22Rv1 (cell line): ENCODE measurements around the gene MSI2.

Experiments used
- H3K27ac ChIP-seq: fragments of 450-650 bp; 2 replicates; pipeline ENCODE4 v1.5.1; 2017
- ZFX ChIP-seq: fragments of 450-650 bp; IDR thresholded peaks from 2 replicates; pipeline ENCODE4 v1.6.1; 2017; ENCODE audit warnings: antibody characterized with exemption, borderline replicate concordance
- TF ChIP-seq, protein P1 (sequence below): fragments of 450-650 bp; IDR thresholded peaks from 2 replicates; pipeline ENCODE4 v1.5.1; 2017; ENCODE audit warnings: mild to moderate bottlenecking

The MSI2 gene

DNA sequence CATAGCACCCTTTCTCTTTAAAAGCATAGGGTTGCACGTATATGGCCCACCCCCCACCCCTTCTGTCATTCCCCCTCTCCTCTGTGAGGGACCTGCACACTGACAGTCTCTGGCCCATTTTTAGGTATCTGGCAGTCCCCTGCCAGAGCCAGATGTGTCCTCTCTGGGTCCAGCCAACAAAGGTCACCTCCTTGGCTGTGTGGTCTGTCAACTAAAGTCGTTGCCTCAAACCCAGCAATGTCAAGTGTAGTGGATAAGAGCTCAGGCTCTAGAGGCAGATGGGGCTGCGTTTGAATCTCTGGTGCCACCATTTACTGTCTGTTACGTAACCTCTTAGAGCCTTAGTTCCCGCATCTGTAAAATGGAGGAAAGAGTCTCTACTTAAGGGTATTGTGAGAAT is 211.5 kb downstream of the MSI2 start:
- no peak overlapping the region for H3K27ac ChIP-seq
- TF ChIP-seq ZFX, result no peak
- TF ChIP-seq, protein P1, sequence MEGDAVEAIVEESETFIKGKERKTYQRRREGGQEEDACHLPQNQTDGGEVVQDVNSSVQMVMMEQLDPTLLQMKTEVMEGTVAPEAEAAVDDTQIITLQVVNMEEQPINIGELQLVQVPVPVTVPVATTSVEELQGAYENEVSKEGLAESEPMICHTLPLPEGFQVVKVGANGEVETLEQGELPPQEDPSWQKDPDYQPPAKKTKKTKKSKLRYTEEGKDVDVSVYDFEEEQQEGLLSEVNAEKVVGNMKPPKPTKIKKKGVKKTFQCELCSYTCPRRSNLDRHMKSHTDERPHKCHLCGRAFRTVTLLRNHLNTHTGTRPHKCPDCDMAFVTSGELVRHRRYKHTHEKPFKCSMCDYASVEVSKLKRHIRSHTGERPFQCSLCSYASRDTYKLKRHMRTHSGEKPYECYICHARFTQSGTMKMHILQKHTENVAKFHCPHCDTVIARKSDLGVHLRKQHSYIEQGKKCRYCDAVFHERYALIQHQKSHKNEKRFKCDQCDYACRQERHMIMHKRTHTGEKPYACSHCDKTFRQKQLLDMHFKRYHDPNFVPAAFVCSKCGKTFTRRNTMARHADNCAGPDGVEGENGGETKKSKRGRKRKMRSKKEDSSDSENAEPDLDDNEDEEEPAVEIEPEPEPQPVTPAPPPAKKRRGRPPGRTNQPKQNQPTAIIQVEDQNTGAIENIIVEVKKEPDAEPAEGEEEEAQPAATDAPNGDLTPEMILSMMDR, result no peak

DNA sequence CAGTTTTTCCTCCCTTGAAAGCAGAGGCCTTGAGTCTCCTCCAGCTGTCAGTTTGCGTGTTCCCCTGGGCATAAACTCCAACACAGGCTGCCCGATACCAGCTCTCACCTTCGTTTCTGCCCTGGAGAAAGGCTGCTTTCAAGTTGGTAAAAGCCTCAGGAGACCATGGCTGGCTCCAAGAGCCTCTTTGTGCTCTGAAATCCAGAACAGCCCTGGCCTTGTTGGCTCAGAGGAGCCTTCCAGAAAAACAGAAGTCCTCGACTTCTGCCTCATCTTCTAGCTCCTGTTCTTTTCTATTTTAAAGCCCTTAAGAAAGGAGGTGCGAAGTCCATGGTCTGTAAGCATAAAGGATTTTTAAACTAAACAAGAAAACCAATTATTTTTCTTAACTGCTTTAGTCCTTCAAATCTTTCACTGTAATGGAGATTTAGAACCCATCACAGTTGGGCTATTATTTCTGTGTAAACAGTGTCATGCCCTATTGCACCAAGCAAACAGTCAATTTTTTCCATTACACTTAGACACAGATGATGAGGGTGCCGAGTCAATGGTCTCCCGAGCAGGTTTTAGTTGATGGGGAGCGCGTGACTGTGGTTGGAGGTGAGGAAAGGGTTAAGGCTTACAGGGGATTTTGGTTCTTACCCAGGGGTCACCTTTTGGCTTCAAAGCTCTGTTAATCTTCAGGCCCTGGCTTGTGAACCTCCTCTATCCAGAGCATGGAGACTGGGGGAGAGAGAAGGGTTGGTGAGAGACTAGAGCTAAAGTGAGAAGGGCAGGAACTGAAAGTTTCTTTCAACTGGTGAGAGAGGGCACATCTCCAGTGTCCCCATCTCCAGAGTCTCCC is 212.8 kb downstream of the MSI2 start:
- H3K27ac ChIP-seq, result no peak overlapping the region
- TF ChIP-seq ZFX, result no peak
- TF ChIP-seq, protein P1, result no peak

DNA sequence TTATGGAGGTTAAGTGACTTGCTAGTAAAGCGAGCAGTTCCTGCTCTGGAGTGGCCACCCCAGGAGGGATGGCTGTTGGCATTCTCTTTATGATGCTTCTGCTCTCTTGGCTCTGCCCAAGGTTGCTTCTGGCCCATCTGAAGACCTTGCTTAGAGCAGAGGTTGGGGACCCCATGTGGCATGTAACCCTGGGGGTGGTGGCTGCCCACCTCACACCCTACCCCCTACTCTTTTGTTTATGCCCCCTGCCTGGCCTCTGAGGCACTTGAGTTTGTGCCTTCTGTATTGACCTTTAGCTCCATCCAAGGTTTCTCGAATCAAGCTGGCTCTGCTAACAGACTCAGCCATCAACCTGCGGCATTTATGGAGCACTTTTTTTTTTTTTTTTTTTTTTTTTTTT is 214.6 kb downstream of the MSI2 start:
- H3K27ac ChIP-seq, result no peak overlapping the region
- TF ChIP-seq ZFX, result no peak
- TF ChIP-seq, protein P1, result no peak

- H3K27ac ChIP-seq, result no peak overlapping the region
- TF ChIP-seq, protein P1, result no peak
- TF ChIP-seq ZFX, result no peak
These were observed 215.6 kb downstream of the MSI2 start for GRCh38 chr17:57471868-57472368.

- no peak overlapping the region for H3K27ac ChIP-seq
- TF ChIP-seq ZFX, result no peak
- TF ChIP-seq, protein P1, result no peak
These were observed 219.5 kb downstream of the MSI2 start for GRCh38 chr17:57475796-57476195.

- no peak overlapping the region for H3K27ac ChIP-seq
These were observed 221.4 kb downstream of the MSI2 start for GRCh38 chr17:57477522-57478362.

More at GRCh38 chr17:57477522-57478362, 221.4 kb downstream of the MSI2 start:
- no peak for TF ChIP-seq ZFX
- TF ChIP-seq, protein P1, result no peak
